ENCODE results near the gene ACADL.

ACADL gene

GRCh38 chr2:210228586-210228985, 3.3 kb upstream of the ACADL start:
- TF ChIP-seq CTCF (IDR thresholded peaks at IDR 0.05): no peak
- Histone ChIP-seq H3K4me3 (no peak overlapping the region), H3K27ac (no peak overlapping the region)
- DNase-seq (ENCODE audit: low spot score): no peak

- H3K27ac ChIP-seq: no peak overlapping the region
- no peak for DNase-seq (ENCODE audit: low spot score)
- TF ChIP-seq CTCF (IDR thresholded peaks at IDR 0.05): no peak
- H3K4me3 ChIP-seq: no peak overlapping the region
Observed at GRCh38 chr2:210227290-210228088, 2.2 kb upstream of the ACADL start.

- TF ChIP-seq CTCF (IDR thresholded peaks at IDR 0.05): no peak
- DNase-seq (ENCODE audit: low spot score): no peak
- Histone ChIP-seq H3K4me3 (no peak overlapping the region), H3K27ac (peak overlapping the region; percentile 86 to 93)
Observed at GRCh38 chr2:210226223-210226622, 976 bp upstream of the ACADL start.

GRCh38 chr2:210224591-210224940, 681 bp downstream of the ACADL start:
- Histone ChIP-seq H3K4me3 (peak overlapping the region; percentile 80), H3K27ac (peak overlapping the region; percentile 86 to 93)
- no peak for TF ChIP-seq CTCF (IDR thresholded peaks at IDR 0.05)
- no peak for DNase-seq (ENCODE audit: low spot score)

GRCh38 chr2:210215120-210215519, 10.1 kb downstream of the ACADL start:
- Histone ChIP-seq H3K4me3 (no peak overlapping the region), H3K27ac (no peak overlapping the region)
- DNase-seq (ENCODE audit: low spot score): no peak
- no peak for TF ChIP-seq CTCF (IDR thresholded peaks at IDR 0.05)

- DNase-seq (ENCODE audit: low spot score): no peak
- no peak for TF ChIP-seq CTCF (IDR thresholded peaks at IDR 0.05)
- H3K27ac ChIP-seq: no peak overlapping the region
Observed at GRCh38 chr2:210210185-210210584, 15.1 kb downstream of the ACADL start.

GRCh38 chr2:210207929-210208328, 17.3 kb downstream of the ACADL start:
- no peak overlapping the region for H3K4me3 ChIP-seq
- no peak for TF ChIP-seq CTCF (IDR thresholded peaks at IDR 0.05)
- no peak for DNase-seq (ENCODE audit: low spot score)
- H3K27ac ChIP-seq: no peak overlapping the region

More at GRCh38 chr2:210210185-210210584, 15.1 kb downstream of the ACADL start:
- H3K4me3 ChIP-seq: no peak overlapping the region

Measured in coronary artery (tissue), 2 donors.